GM18858 (cell line): ENCODE data around the gene PROK2.

Experiments
- ATAC-seq: cut with Tn5 transposase; IDR thresholded peaks from one replicate; pipeline ENCODE4 v1.9.1; 2021; ENCODE audit not compliant: unreplicated experiment

PROK2 gene

GRCh38 chr3:71784914-71785531 is at the start of gene PROK2:
Gene PROK2, minus strand, starts transcription at chr3:71785148. Its CDS starts 96 bp downstream, at chr3:71785052.
- no peak for ATAC-seq

GRCh38 chr3:71831599-71831998 is 46.7 kb upstream of the PROK2 start:
- ATAC-seq, result no peak

GRCh38 chr3:71825551-71826283 is 40.8 kb upstream of the PROK2 start:
- ATAC-seq, result no peak

GRCh38 chr3:71821116-71821515 is 36.2 kb upstream of the PROK2 start:
- no peak for ATAC-seq

GRCh38 chr3:71817262-71817661 is 32.3 kb upstream of the PROK2 start:
- no peak for ATAC-seq

- ATAC-seq, result no peak
These were observed 31.8 kb upstream of the PROK2 start for GRCh38 chr3:71816767-71817156.

GRCh38 chr3:71815340-71816067 is 30.6 kb upstream of the PROK2 start:
- no peak for ATAC-seq

- no peak for ATAC-seq
These were observed 28.8 kb upstream of the PROK2 start for GRCh38 chr3:71813704-71814103.

GRCh38 chr3:71813073-71813472 is 28.1 kb upstream of the PROK2 start:
- ATAC-seq, result no peak

- no peak for ATAC-seq
These were observed 25.1 kb upstream of the PROK2 start for GRCh38 chr3:71810056-71810455.

GRCh38 chr3:71809321-71810026 is 24.5 kb upstream of the PROK2 start:
- ATAC-seq, result no peak

- no peak for ATAC-seq
These were observed 21.8 kb upstream of the PROK2 start for GRCh38 chr3:71806736-71807135.

GRCh38 chr3:71805691-71806090 is 20.7 kb upstream of the PROK2 start:
- no peak for ATAC-seq

- no peak for ATAC-seq
These were observed 20.3 kb upstream of the PROK2 start for GRCh38 chr3:71805199-71805598.

- ATAC-seq, result no peak
These were observed 18.3 kb upstream of the PROK2 start for GRCh38 chr3:71803248-71803647.

GRCh38 chr3:71801986-71802385 is 17.0 kb upstream of the PROK2 start:
- ATAC-seq, result no peak

GRCh38 chr3:71800023-71800422 is 15.1 kb upstream of the PROK2 start:
- no peak for ATAC-seq

- ATAC-seq, result no peak
These were observed 12.5 kb upstream of the PROK2 start for GRCh38 chr3:71797455-71797854.

- no peak for ATAC-seq
These were observed 11.3 kb upstream of the PROK2 start for GRCh38 chr3:71796290-71796689.

GRCh38 chr3:71791634-71792033 is 6.7 kb upstream of the PROK2 start:
- ATAC-seq, result no peak

GRCh38 chr3:71789922-71790321 is 5.0 kb upstream of the PROK2 start:
- ATAC-seq, result no peak
